IPS DF 6.9 (cell line): Measurements from ENCODE around the gene NCKAP5.

ENCODE experiments used
- DNase-seq: peaks from one replicate; pipeline ENCODE4 v3.0.0-alpha.2; 2013; ENCODE audit warnings: low read depth, low spot score
- H3K27ac ChIP-seq: one replicate; pipeline ENCODE4 v1.5.1; 2013; ENCODE audit warnings: low read length, control low read depth
- H3K27me3 ChIP-seq: 2 replicates; pipeline ENCODE4 v1.6.1; 2013; ENCODE audit warnings: mild to moderate bottlenecking, low read length; ENCODE audit not compliant: control insufficient read depth, insufficient read depth
- H3K36me3 ChIP-seq: 2 replicates; pipeline ENCODE4 v1.6.1; 2013; ENCODE audit warnings: low read length; ENCODE audit not compliant: control insufficient read depth, insufficient read depth
- H3K4me1 ChIP-seq: 2 replicates; pipeline ENCODE4 v1.6.1; 2013; ENCODE audit warnings: low read length; ENCODE audit not compliant: control insufficient read depth, insufficient read depth
- H3K4me3 ChIP-seq: 2 replicates; pipeline ENCODE4 v1.5.1; 2013; ENCODE audit warnings: mild to moderate bottlenecking, low read length
- H3K9me3 ChIP-seq: 2 replicates; pipeline ENCODE4 v1.6.1; 2013; ENCODE audit warnings: low read length, inconsistent platforms; ENCODE audit not compliant: control insufficient read depth, insufficient read depth
- WGBS: extraction: QIAGEN DNeasy Blood & Tissue Kit; methylation state at CpG from one replicate; pipeline ENCODE4 v1.1.7; 2013; ENCODE audit warnings: mixed read lengths, missing lambda C conversion rate; ENCODE audit not compliant: insufficient read length, insufficient coverage; 5-methylcytosine and 5-hydroxymethylcytosine counted together

NCKAP5 gene

GRCh38 chr2:133122529-133122928 lies 445.7 kb downstream of the NCKAP5 start:
- Histone ChIP-seq H3K36me3 (no peaks in the 10 kb centered on the region), H3K27ac (no peak overlapping the region), H3K4me3 (no peak overlapping the region), H3K9me3 (no peaks in the 10 kb centered on the region), H3K4me1 (no peaks in the 10 kb centered on the region), H3K27me3 (no peaks in the 10 kb centered on the region)
- no peak for DNase-seq
- no CpG with 5 or more reads among the region's 1 CpG for WGBS

GRCh38 chr2:133120310-133120709 lies 448.0 kb downstream of the NCKAP5 start:
- Histone ChIP-seq H3K4me1 (no peaks in the 10 kb centered on the region), H3K9me3 (no peaks in the 10 kb centered on the region; the same call in 1 of the 2 replicates), H3K36me3 (no peaks in the 10 kb centered on the region), H3K4me3 (no peak overlapping the region), H3K27me3 (no peaks in the 10 kb centered on the region), H3K27ac (no peak overlapping the region)
- no CpG with 5 or more reads among the region's 1 CpG for WGBS
- DNase-seq = no peak

- Histone ChIP-seq H3K4me1 (no peaks in the 10 kb centered on the region), H3K4me3 (no peak overlapping the region), H3K27me3 (no peaks in the 10 kb centered on the region), H3K36me3 (no peaks in the 10 kb centered on the region), H3K9me3 (no peaks in the 10 kb centered on the region), H3K27ac (no peak overlapping the region)
- no CpG with 5 or more reads among the region's 4 CpGs for WGBS
- DNase-seq = no peak
Observed at GRCh38 chr2:133110201-133110600, 458.1 kb downstream of the NCKAP5 start.

- H3K9me3 ChIP-seq = no peaks in the 10 kb centered on the region
- H3K4me3 ChIP-seq = no peak overlapping the region
- H3K27ac ChIP-seq = no peak overlapping the region
- no peaks in the 10 kb centered on the region for H3K27me3 ChIP-seq
- H3K4me1 ChIP-seq = no peaks in the 10 kb centered on the region
- no peaks in the 10 kb centered on the region for H3K36me3 ChIP-seq
- DNase-seq = no peak
- no CpG with 5 or more reads among the region's 4 CpGs for WGBS
Observed at GRCh38 chr2:133109772-133110171, 458.5 kb downstream of the NCKAP5 start.

- H3K4me3 ChIP-seq = no peak overlapping the region
- no peaks in the 10 kb centered on the region for H3K9me3 ChIP-seq
- no CpG with 5 or more reads among the region's 9 CpGs for WGBS
- no peak for DNase-seq
- H3K27ac ChIP-seq = no peak overlapping the region
- H3K4me1 ChIP-seq = no peaks in the 10 kb centered on the region
- no peaks in the 10 kb centered on the region for H3K27me3 ChIP-seq
- H3K36me3 ChIP-seq = no peaks in the 10 kb centered on the region
Observed at GRCh38 chr2:133107058-133107815, 461.0 kb downstream of the NCKAP5 start.

GRCh38 chr2:133104871-133105270 lies 463.4 kb downstream of the NCKAP5 start:
- no peak overlapping the region for H3K27ac ChIP-seq
- no peaks in the 10 kb centered on the region for H3K9me3 ChIP-seq
- H3K27me3 ChIP-seq = no peaks in the 10 kb centered on the region
- no CpG with 5 or more reads among the region's 2 CpGs for WGBS
- no peak for DNase-seq
- H3K4me1 ChIP-seq = no peaks in the 10 kb centered on the region
- H3K36me3 ChIP-seq = no peaks in the 10 kb centered on the region
- H3K4me3 ChIP-seq = no peak overlapping the region

GRCh38 chr2:133098787-133099186 lies 469.5 kb downstream of the NCKAP5 start:
- H3K27ac ChIP-seq = no peak overlapping the region
- no peaks in the 10 kb centered on the region for H3K4me1 ChIP-seq
- H3K36me3 ChIP-seq = no peaks in the 10 kb centered on the region
- no CpG with 5 or more reads among the region's 1 CpG for WGBS
- no peak for DNase-seq
- no peaks in the 10 kb centered on the region for H3K27me3 ChIP-seq
- H3K9me3 ChIP-seq = no peaks in the 10 kb centered on the region
- no peak overlapping the region for H3K4me3 ChIP-seq

- no peak for DNase-seq
- Histone ChIP-seq H3K27me3 (no peaks in the 10 kb centered on the region), H3K9me3 (no peaks in the 10 kb centered on the region), H3K36me3 (no peaks in the 10 kb centered on the region), H3K4me1 (no peaks in the 10 kb centered on the region), H3K4me3 (no peak overlapping the region), H3K27ac (no peak overlapping the region)
- WGBS = no CpG with 5 or more reads among the region's 3 CpGs
Observed at GRCh38 chr2:133097666-133098065, 470.6 kb downstream of the NCKAP5 start.

GRCh38 chr2:133092571-133092970 lies 475.7 kb downstream of the NCKAP5 start:
- no peaks in the 10 kb centered on the region for H3K9me3 ChIP-seq
- H3K27me3 ChIP-seq = no peaks in the 10 kb centered on the region
- no peak for DNase-seq
- no peaks in the 10 kb centered on the region for H3K36me3 ChIP-seq
- H3K27ac ChIP-seq = no peak overlapping the region
- H3K4me3 ChIP-seq = no peak overlapping the region
- no CpG with 5 or more reads among the region's 3 CpGs for WGBS
- H3K4me1 ChIP-seq = no peaks in the 10 kb centered on the region

- WGBS = no CpG with 5 or more reads among the region's 2 CpGs
- no peaks in the 10 kb centered on the region for H3K36me3 ChIP-seq
- no peak for DNase-seq
- H3K4me3 ChIP-seq = no peak overlapping the region
- no peaks in the 10 kb centered on the region for H3K9me3 ChIP-seq
- H3K4me1 ChIP-seq = no peaks in the 10 kb centered on the region
- H3K27me3 ChIP-seq = no peaks in the 10 kb centered on the region
- no peak overlapping the region for H3K27ac ChIP-seq
Observed at GRCh38 chr2:133090358-133090757, 477.9 kb downstream of the NCKAP5 start.

- Histone ChIP-seq H3K27me3 (no peaks in the 10 kb centered on the region), H3K36me3 (no peaks in the 10 kb centered on the region), H3K4me3 (no peak overlapping the region), H3K9me3 (no peaks in the 10 kb centered on the region), H3K4me1 (no peaks in the 10 kb centered on the region), H3K27ac (no peak overlapping the region)
- WGBS = no CpG with 5 or more reads among the region's 6 CpGs
- DNase-seq = no peak
Observed at GRCh38 chr2:133086176-133086575, 482.1 kb downstream of the NCKAP5 start.
